ENCODE data around the gene CACFD1. TPM values are rescaled to one million over a fixed set of nuclear protein-coding genes. Genes with fewer than 3 reads are reported as not detected.
"Not testable (repeated sequence)": the region's sequence is repeated elsewhere in the genome, so short reads cannot be mapped to it uniquely, and the experiment has no call there.

Gene CACFD1
- total RNA-seq, 4 donors from 2014 or later: 6.8 to 11.6 (median 9.4) TPM

GRCh38 chr9:133448487-133448972, 11.2 kb upstream of the CACFD1 start:
- no peaks in the 10 kb centered on the region for H3K9me3 ChIP-seq
- TF ChIP-seq POLR2AphosphoS5 (IDR thresholded peaks at IDR 0.05): no peak
- no peaks in the 10 kb centered on the region for H3K36me3 ChIP-seq
- no peaks in the 10 kb centered on the region for H3K27me3 ChIP-seq
- H3K4me3 ChIP-seq: no peak overlapping the region
- H3K27ac ChIP-seq: no peak overlapping the region
- H3K4me1 ChIP-seq: no peaks in the 10 kb centered on the region
- 73% methylated on average over 4 of the region's 13 CpGs for WGBS
- DNase-seq (ENCODE audit: low spot score in 2 of 2): no peak

- Histone ChIP-seq H3K4me3 (no peak overlapping the region), H3K36me3 (no peaks in the 10 kb centered on the region), H3K27ac (no peak overlapping the region), H3K27me3 (no peaks in the 10 kb centered on the region), H3K4me1 (no peaks in the 10 kb centered on the region), H3K9me3 (no peaks in the 10 kb centered on the region)
- TF ChIP-seq CTCF (IDR thresholded peaks at IDR 0.05): no peak
- no peak for TF ChIP-seq EP300 (IDR thresholded peaks at IDR 0.05)
- no peak for TF ChIP-seq POLR2A (IDR thresholded peaks at IDR 0.05)
- no peak for TF ChIP-seq POLR2AphosphoS5 (IDR thresholded peaks at IDR 0.05)
- WGBS: 79% methylated on average over 9 of the region's 12 CpGs
- DNase-seq (ENCODE audit: low spot score in 2 of 2): no peak
These were observed 10.0 kb upstream of the CACFD1 start for GRCh38 chr9:133449760-133450159.

- H3K27me3 ChIP-seq; H3K4me3 ChIP-seq; H3K4me1 ChIP-seq; H3K36me3 ChIP-seq; H3K27ac ChIP-seq; DNase-seq (ENCODE audit: low spot score in 2 of 2); H3K9me3 ChIP-seq: not testable (repeated sequence)
- 96% methylated on average over 5 of the region's 5 CpGs for WGBS
These were observed 7.9 kb upstream of the CACFD1 start for GRCh38 chr9:133451865-133452264.

DNA sequence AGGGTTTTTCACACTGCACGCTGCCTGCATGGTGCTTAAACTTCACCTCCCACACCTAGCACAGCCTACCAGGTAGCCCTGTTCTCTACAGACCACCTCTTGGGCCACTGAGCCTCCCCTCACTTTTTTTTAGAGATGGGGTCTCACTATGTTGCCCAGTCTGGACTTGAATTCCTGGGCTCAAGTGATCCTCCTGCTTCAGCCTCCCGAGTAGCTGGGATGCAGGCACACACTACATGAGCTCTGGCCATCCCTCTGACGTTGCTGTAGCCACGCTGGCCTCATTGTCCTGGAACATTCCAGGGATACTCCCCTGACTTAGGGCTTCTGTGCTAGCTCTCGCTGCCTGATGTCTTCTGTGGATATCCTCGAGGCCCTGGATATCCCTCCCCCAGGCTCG, 7.2 kb upstream of the CACFD1 start:
- Histone ChIP-seq H3K27ac (no peak overlapping the region), H3K9me3 (no peaks in the 10 kb centered on the region), H3K36me3 (no peaks in the 10 kb centered on the region), H3K27me3 (no peaks in the 10 kb centered on the region), H3K4me1 (no peaks in the 10 kb centered on the region), H3K4me3 (no peak overlapping the region)
- no peak for TF ChIP-seq EP300 (IDR thresholded peaks at IDR 0.05)
- TF ChIP-seq POLR2A (IDR thresholded peaks at IDR 0.05): no peak
- no peak for TF ChIP-seq POLR2AphosphoS5 (IDR thresholded peaks at IDR 0.05)
- TF ChIP-seq CTCF (IDR thresholded peaks at IDR 0.05): no peak
- 87% methylated on average over 7 of the region's 7 CpGs for WGBS
- no peak for DNase-seq (ENCODE audit: low spot score in 2 of 2)

- DNase-seq (ENCODE audit: low spot score in 2 of 2): no peak
- no peak overlapping the region for H3K4me3 ChIP-seq
- no peaks in the 10 kb centered on the region for H3K4me1 ChIP-seq
- TF ChIP-seq CTCF (IDR thresholded peaks at IDR 0.05): no peak
- no peak for TF ChIP-seq POLR2A (IDR thresholded peaks at IDR 0.05)
- no peak for TF ChIP-seq EP300 (IDR thresholded peaks at IDR 0.05)
- no peak for TF ChIP-seq POLR2AphosphoS5 (IDR thresholded peaks at IDR 0.05)
- WGBS: 67% methylated on average over 11 of the region's 11 CpGs
- H3K27ac ChIP-seq: no peak overlapping the region
- no peaks in the 10 kb centered on the region for H3K27me3 ChIP-seq
- no peaks in the 10 kb centered on the region for H3K36me3 ChIP-seq
- no peaks in the 10 kb centered on the region for H3K9me3 ChIP-seq
These were observed 6.1 kb upstream of the CACFD1 start for GRCh38 chr9:133453651-133454050.

GRCh38 chr9:133454325-133454724, 5.5 kb upstream of the CACFD1 start:
- H3K4me3 ChIP-seq: no peak overlapping the region

More at GRCh38 chr9:133454325-133454724, 5.5 kb upstream of the CACFD1 start:
- H3K27me3 ChIP-seq: no peaks in the 10 kb centered on the region
- no peaks in the 10 kb centered on the region for H3K4me1 ChIP-seq
- no peaks in the 10 kb centered on the region for H3K36me3 ChIP-seq
- 96% methylated on average over 8 of the region's 19 CpGs for WGBS
- H3K27ac ChIP-seq: no peak overlapping the region
- no peaks in the 10 kb centered on the region for H3K9me3 ChIP-seq
- TF ChIP-seq POLR2AphosphoS5 (IDR thresholded peaks at IDR 0.05) (no peak), CTCF (IDR thresholded peaks at IDR 0.05) (no peak), EP300 (IDR thresholded peaks at IDR 0.05) (no peak), POLR2A (IDR thresholded peaks at IDR 0.05) (no peak)
- no peak for DNase-seq (ENCODE audit: low spot score in 2 of 2)
